NCI-H187 (cell line): ENCODE measurements around the gene SLC25A41.

Experiments used
- DNase-seq, 2 experiments: peaks; one replicate each; lab custom pipeline; 2025; lab: John Stamatoyannopoulos, UW

SLC25A41 gene

DNA sequence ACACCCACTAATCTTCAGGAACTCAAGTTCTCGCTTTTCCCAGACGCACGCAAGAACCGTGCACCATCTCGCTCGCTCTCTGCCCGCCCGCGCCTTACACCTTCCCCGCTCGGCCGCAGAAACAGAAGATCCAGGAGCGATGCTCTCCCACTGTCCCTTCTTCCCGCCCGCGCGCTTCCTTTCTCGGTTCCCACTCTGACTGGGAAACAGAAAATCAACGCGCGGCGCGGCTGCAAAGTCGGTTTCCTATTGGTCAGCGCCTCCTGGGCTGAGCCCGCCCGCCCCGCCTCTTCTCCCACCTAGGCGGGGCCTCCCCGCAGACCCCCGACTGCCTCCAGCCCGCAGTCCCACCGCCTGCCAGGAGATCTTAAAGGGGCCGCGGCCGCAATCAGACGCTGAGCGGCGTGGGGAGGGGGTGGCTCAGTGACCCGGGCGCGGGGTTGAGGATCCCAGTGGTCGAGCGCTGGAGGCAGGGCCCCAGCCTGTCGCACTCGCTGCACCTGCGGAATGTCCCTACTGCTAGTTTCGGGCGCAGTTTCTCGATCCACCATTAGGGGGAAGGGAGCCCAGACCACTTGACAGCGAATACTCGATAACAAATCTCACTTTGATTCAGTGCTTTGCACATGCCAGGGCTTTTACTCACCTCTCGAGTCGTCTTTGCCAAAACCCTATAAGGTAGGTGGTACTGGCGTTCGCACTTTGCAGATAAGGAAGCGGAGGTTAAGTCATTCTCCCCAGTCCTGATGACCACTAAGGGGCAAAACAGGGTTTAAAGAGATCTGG, 26.7 kb upstream of the SLC25A41 start:
- DNase-seq: peak; percentile 75 to 81

DNA sequence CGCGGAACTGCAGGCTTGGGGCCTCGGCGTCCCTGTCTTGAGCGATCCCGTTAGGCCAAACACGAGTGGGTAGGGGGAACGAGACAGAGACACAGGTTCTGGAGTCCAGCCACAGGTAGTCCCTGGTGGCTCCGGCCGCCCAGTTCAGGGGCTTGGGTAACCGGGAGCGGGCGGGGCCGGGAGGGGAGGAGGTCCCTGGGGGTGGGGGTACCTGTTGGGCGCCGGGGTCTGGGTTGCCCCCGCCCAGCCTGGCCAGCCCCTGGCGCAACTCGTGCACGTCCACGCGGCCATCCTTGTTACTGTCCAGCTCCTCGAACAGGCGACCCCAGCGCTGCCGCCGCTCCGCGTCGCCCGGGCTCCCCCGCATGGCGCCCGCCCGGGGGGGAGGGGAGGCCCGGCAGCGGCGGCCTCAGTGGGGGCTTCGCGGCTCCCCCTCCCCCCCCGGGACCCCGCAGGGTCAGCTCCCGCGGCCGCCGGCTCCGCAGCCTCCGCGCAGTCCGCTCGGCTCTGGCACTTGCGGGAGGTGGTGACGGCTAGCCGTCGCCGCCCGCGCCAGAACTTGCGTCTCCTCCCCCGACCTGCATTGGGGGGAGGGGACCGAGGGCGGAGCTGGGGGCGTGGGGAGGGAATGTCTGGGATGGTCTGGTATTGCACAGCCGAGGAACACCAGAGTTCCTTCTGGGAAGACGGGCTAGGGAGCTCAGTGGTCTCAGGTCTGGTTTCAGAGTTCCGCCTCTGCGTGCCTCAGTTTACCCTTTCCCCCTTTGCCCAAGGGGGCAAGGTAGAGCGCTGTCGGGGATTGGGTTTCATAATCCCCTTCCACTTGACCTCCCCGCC, 25.9 kb upstream of the SLC25A41 start, which contains the start of gene SLC25A23:
TSS of gene SLC25A23 (minus strand) at position 531 of the 837 bp plus-strand sequence. CDS start at position 367, 164 bp downstream.
- no peak for DNase-seq

DNA sequence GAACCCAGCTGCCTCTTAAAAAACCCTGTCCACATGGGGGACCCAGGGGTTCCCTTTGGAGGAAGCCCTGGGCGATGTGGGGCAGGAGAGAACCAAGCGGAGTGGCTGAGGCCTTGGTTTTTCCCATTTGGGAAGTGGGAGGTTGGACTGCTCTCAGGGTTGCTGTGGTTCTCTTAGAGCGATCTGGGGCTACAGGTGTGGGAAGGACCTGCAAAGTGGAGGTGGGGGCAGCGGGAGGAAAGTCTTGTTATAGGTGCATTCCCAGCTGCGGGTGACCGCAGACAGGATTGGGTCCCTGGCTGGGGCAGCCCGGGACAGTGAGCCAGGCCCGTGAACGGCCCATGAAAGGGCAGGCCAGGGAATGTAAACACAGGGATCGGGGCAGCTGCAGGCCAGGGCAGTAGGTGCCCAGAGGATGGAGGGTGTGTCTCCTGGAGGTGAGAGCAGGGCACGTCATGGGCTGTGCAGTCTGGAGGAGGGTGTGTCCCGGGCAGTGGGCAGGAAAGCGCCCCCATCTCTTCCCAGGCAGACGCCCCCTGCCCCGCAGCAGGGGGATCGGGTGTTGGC, 25.2 kb upstream of the SLC25A41 start:
- no peak for DNase-seq

DNA sequence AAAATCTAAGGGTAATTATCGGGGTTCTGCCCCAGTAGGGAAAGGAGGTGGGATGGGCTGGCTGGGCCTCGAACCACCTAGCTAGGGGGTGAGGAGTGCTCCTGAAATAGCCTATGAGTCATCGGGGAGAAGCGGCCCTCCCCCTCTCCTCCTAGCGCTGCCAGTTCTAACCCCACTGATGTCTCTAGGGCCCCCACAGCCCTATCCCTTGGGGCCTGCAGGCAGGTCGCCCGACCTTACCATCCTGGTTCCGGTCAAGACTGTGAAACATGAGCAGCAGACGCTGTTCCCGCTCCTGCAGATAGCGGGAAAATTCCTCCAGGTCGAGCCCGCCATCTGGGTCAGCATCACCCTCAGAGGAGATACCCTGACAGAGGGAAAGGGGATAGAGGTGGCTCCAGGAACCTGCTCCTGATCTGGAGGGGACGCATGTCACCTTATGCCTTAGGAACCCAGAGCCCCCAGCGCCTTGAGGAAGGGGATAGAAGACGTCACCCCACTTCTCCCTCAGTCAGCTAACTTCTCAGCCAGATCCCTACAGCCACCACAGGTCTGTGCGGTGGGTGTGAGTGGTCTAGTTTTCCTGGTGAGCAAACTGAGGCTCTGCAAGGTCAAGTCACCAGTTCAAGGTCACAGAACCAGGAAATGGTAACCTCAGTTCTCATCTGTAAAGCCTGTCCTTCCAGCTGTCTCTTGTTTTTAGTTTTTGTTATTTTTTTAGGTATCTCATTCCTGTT, 24.6 kb upstream of the SLC25A41 start:
- no peak for DNase-seq

DNA sequence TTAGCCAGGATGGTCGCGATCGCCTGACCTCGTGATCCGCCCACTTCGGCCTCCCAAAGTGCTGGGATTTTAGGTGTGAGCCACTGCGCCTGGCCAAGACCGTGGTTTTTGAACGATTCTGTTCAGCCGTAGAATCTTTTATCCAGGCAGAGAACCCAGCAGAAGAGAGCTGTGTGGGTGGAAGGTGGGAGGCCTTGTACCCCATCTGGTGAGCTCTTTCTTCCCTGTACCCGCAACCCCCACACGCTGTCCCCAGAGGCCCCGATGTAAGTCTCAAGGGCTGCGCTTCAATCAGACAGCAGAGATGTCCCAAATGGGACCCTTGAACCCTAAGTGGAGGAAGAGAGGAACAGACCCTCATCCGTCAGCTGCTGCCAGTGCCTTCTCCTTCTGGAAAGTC, 22.4 kb upstream of the SLC25A41 start:
- DNase-seq: no peak

DNA sequence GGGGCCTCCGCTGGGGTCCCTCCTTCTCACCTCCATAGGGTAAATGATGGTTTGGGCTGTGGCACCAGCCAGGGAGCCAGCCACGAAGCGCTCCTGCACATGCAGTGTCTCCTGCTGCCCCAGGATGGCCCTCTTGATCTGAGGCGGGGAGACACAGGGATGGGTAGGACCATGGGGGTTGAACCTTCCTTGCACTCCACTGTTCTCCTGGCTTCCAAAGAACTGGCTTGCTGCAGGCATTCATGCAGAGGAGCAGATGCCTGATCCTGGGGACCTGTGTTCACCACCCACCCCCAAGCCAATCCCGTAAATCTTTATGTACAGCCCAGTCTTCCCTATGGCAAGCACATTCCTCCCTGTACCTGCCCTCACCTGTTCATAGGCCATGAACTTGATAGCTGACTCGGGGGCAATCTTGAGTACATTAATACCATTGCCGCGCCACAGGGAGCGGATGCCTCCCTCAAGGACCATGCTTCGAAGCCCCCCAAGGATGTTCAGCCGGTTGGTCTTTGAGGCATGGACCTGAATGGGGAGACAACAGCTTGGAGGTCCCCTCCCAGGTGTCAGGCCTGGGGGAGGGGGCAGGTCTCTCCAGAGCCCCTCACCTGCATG, 20.5 kb upstream of the SLC25A41 start:
- DNase-seq: no peak

GRCh38 chr19:6452899-6453298, 19.3 kb upstream of the SLC25A41 start:
- no peak for DNase-seq

DNA sequence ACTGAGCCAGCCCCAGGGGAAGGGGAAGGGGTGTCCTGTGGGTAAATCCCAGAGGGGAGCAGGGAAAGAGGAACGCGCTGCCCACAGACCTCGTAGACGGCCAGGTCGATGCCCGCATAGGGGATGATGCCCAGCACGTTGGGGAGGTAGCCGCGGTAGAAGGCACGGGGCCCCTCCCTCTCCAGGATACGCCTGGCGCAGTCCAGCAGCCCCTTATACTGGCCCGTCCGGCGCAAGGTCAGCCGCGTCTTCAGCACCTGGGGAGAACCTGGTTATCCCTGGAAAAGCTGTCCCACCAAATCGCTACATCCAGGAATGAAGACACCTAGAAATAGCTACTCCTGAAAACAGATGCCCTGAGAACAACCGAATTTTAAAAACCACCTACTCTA, 18.7 kb upstream of the SLC25A41 start:
- no peak for DNase-seq

DNA sequence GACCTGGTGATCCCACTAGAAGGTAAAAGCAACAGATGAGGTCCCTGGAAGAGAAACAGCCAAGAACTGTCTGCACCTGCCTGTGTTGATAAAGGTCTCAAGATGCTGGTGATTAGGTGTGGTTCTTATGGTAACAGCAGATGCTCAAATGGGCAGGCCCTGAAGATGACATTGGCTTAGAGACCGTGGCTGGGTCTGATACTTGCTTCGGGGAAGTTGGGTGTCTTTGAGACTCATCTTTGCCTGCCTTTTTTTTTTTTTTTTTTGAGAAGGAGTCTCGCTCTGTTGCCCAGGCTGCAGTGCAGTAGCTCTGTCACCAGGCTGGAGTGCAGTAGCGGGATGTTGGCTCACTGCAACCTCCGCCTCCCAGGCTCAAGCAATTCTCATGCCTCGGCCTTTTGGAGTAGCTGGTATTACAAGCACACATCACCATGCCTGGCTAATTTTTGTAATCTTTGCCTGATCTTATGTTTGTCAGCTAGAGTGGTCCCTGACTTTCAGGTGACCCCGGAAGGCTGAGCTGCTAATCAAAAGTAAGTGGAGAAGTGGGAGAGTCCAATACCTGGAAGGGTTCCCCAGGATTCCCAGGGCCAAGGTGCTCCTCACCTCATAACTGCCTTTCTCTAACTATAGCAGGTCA, 18.1 kb upstream of the SLC25A41 start:
- DNase-seq: no peak

GRCh38 chr19:6450166-6450565, 16.6 kb upstream of the SLC25A41 start:
- DNase-seq: no peak

- DNase-seq: no peak
Observed at GRCh38 chr19:6448045-6448444, 14.5 kb upstream of the SLC25A41 start.

DNA sequence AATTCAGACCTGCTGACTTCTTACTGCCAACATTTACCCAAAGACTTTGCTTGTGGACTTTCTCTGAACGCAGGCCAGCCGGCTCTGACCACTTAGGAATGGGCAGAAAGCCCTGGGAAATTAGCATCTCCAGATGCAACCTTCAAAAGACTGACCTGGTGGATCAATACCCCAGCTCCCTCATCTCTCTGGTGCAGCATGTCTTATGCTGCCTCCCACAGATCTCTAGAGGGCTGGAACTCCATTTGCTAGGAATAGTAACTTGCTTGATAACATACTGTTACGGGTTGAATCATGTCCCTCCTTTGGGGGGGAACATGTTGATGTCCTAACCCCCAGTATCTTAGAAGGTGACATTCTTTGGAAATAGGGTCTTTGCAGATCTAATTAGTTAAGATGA, 12.9 kb upstream of the SLC25A41 start:
- no peak for DNase-seq

GRCh38 chr19:6443986-6444385, 10.4 kb upstream of the SLC25A41 start:
- DNase-seq: no peak

- DNase-seq: no peak
Observed at GRCh38 chr19:6442087-6442688, 8.6 kb upstream of the SLC25A41 start.

DNA sequence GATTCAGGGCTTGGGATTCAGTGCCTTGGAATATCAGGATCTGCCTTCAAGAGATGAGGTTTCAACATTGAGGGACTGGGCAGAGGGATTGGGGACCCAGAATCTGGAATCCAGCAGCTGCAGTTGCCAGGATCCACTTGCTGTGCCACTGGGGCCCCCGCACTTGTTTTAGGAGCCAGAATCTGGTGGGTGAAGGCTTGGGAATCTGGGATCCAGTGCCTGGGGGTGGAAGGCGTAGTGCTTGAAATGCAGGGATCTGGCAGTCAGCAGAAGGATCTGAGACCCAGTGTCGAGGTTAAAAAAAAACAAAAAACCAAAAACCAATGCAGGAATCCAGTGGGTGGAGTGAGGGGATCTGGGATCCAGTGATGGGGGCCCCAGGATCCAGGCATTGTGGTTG, 7.3 kb upstream of the SLC25A41 start:
- DNase-seq: no peak

- no peak for DNase-seq
Observed at GRCh38 chr19:6439743-6440142, 6.2 kb upstream of the SLC25A41 start.

GRCh38 chr19:6433165-6433564, 398 bp downstream of the SLC25A41 start:
- DNase-seq: no peak

- DNase-seq: no peak
Observed at GRCh38 chr19:6431891-6432290, 1.7 kb downstream of the SLC25A41 start.

GRCh38 chr19:6429419-6430221, 3.9 kb downstream of the SLC25A41 start:
- DNase-seq: no peak
